H4 (cell line): ENCODE results near the gene SYNDIG1. TPM values are rescaled to one million over a fixed set of nuclear protein-coding genes. Genes with fewer than 3 reads are reported as not detected.

Source experiments
- DNase-seq: peaks from one replicate; pipeline ENCODE4 v3.0.0-alpha.2; 2015; ENCODE audit warnings: low spot score
- total RNA-seq: library from RNA; depleted of rRNA; stranded (reverse); fragments of >200 nt; shearing (Covaris generic); gene quantifications from 2 replicates; pipeline ENCODE4 v1.2.3, GENCODE V29; 2014

SYNDIG1 gene
- total RNA-seq, 1 experiment from 2014 or later = 0.77 TPM

- no peak for DNase-seq
Observed at GRCh38 chr20:24583169-24583792, 113.9 kb downstream of the SYNDIG1 start.

GRCh38 chr20:24584078-24584477 lies 114.6 kb downstream of the SYNDIG1 start:
- no peak for DNase-seq

GRCh38 chr20:24584538-24585356 lies 115.3 kb downstream of the SYNDIG1 start:
- no peak for DNase-seq

DNA sequence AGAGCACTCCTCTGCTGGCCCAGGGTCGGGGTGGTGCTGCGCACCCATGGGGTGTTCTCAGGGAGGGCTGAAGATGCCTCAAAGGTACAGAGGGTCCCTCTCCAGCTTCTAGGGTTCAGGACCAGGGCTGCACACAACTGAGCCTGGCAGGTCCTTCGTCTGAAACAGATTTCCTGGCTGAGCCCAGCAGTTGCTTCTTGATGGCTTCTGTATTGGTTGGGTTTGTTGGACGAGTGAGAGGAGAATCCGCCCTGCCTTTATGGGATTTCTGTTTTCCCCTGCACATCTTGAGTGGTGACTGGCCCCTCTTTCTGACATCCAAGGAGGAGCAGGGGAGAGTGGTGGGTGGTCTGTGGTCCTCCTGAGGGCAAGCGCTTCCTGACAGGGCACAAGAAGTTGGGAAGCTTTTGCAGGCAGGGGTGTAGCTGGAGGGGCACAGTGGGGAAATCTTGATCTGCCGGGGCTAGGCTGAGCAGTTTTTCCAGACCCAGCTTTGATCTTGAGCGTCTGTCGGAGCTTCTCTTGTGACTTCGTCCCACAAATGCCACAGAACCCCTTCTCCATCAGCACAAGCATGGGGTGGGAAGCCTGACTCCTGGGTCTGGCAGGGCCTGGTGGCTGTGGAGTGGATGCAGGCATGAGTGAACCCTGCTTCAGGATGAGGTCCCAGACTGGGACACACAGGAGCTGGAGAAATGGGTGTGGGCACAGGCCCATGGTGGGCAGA lies 116.5 kb downstream of the SYNDIG1 start:
- DNase-seq = no peak

DNA sequence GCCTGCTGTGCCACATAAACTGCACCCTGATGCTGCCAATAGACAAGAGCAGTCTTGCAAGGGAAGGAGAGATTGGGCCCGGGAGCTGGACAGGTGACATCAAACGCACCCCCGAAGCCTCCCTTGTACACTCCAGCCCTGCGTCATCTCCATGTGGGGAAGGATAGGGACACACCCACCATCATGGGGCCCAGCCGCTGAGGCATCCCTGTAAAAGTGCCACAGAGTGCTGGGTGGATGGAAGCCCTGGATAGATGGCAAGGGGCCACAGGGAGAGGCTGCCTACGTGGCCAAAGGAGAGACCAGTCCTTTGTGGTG lies 117.1 kb downstream of the SYNDIG1 start:
- no peak for DNase-seq

DNA sequence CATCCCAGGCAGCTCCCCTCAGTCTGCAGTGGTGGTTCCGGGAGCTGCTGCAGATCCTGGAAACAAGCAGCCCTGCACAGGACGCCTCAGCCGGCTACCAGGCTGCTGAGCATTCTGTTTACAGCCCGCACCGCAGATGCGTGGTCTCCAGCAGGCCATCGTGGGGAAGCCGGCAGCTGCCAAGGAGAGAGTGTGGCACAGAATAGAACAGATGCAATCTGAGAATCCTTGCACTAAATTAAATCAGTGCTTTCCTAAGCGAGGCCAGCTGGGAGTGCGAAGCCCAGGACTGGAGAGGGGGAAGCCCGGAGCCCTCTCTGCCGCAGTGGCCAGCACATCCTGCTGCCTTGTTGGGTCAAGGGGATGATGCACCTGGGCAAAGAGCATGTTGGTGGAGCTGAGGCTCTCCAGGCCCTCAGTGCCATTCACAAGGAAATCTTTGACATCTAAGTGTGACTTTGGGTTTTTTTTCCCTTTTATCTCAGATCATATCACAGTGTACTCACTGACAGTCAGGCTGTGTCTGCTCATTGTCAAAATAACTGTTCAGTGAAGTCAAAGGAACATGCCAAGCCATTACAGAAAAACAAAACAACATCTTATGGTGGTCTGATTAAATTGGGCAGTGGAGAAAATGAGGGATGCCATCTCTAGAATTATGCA lies 118.1 kb downstream of the SYNDIG1 start:
- DNase-seq = no peak

- DNase-seq = no peak
Observed at GRCh38 chr20:24588047-24588635, 118.7 kb downstream of the SYNDIG1 start.

GRCh38 chr20:24588725-24589340 lies 119.4 kb downstream of the SYNDIG1 start:
- DNase-seq = no peak

DNA sequence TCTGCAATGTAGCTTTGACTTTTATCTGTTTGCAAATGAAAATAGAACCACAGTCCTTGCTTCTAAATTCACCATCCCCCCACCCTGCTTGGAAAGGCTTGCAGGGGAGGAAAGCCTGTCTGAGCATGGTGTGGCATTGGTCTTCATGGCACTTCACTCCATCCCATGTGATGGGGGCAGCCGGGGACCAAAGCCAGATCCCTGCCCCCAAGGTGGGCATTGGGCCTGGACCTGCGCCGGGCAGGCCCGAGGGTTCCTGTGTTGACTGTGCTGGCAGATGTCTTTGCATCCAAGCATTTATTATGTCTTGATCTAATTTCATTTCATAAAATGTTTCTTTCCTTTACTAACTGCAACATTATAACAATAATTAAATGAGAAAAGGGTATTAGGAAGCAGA lies 120.0 kb downstream of the SYNDIG1 start:
- no peak for DNase-seq

- no peak for DNase-seq
Observed at GRCh38 chr20:24589815-24590177, 120.4 kb downstream of the SYNDIG1 start.

DNA sequence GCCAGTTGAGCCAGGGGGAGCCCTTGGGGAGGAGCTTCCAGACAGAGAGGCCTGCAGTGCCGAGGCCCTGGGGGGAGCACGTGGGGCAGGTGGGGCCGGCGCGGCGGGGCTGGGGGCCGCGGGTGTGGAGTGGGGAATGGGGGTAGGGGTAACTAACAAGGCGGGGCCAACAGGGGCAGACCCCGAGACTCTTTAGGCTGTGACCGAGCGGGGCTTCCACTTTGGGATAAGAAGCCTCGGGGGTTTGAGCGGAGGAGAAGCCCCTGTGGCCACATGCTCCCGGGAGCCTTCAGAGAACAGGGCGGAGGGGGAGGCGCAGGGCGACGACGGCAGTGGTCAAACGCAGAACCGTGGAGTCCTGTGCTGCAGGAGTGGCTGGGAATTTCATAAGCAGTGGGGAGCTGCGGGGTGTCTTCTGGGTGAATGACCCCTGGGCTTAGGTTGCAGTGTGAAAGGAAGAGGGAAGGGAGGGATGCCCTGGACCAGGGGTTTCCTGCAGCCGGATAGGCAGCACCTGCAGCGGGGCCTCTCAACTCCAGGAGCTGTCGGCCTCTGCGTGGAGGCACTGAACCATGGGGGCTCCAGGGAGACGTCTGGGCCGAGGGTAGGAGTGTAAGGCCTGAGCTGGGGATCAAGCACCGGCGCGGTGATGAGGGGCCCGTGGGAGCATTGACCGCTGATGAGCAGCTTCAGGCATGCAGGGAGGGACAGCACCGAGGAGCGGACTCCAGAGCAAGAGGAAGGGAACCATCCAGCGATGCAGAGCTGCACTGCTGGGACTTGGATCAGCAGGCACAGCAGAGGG lies 121.0 kb downstream of the SYNDIG1 start:
- DNase-seq = no peak

DNA sequence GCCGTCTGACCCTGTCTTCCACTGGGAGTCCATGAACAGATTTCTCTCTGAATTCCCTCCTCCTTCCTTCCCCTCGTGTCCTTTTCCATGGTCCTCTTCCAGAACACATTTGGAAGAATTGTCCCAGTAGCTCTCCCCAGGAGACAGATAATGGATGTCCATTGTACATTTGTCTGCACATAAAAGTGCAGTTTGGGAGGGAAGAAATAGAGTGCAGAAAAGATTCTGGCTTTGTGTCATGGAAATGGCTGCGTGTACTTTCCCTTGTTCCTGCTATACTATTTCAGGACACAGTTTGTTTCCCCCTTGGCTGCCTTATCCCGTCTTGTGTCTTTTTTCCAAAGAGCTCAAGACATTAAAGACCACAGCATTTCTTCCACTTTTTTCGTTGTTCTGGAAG lies 127.6 kb downstream of the SYNDIG1 start:
- DNase-seq = no peak

GRCh38 chr20:24598346-24598745 lies 128.9 kb downstream of the SYNDIG1 start:
- DNase-seq = no peak

DNA sequence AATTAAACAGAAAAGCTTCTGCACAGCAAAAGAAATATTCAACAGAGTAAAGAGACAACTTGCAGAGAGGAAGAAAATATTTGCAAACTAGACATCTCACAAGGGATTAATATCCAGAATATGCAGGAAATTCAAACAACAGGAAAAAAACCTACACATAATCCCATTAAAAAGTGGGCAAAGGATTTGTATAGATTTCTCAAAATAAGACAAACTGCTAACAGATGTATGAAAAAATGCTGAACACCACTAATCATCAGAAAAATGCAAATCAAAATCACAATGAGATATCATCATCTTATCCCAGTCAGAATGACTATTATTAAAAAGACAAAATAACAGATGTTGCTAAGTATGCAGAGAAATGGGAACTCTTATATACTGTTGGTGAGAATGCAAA lies 129.6 kb downstream of the SYNDIG1 start:
- DNase-seq = no peak

DNA sequence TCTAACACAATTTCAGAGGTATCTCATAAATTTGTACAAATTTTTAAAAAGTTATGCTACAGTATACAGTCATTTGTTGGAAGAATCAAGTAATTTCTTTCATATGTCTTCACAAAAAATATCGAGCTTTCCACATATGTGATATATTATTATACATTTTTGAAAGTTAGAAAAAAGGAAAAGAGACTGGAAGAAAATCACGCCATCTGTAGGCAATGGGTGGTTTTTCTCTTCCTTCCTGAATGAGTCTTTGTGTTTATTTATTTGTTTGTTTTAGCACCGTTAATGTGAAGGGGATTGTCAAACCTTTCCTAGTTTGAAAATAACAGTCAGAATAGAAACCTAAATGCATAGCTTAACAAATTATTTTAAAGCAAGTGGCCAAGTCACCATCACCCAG lies 130.6 kb downstream of the SYNDIG1 start:
- DNase-seq = no peak

- no peak for DNase-seq
Observed at GRCh38 chr20:24603454-24603853, 134.0 kb downstream of the SYNDIG1 start.

- DNase-seq = no peak
Observed at GRCh38 chr20:24604966-24605665, 135.7 kb downstream of the SYNDIG1 start.

GRCh38 chr20:24605937-24606455 lies 136.6 kb downstream of the SYNDIG1 start:
- no peak for DNase-seq

GRCh38 chr20:24607402-24607801 lies 138.0 kb downstream of the SYNDIG1 start:
- no peak for DNase-seq
